Ishikawa (cell line): ENCODE data around the gene HLA-DQA1.

Experiments used
- CEBPB ChIP-seq: IDR thresholded peaks from 2 replicates; pipeline ENCODE4 v1.6.1; 2012
- CREB1 ChIP-seq: IDR thresholded peaks from 2 replicates; pipeline ENCODE4 v1.6.1; 2012; ENCODE audit warnings: low read depth
- EGR1 ChIP-seq: IDR thresholded peaks from 2 replicates; pipeline ENCODE4 v1.6.1; 2012
- EP300 ChIP-seq: IDR thresholded peaks from 2 replicates; pipeline ENCODE4 v1.6.1; 2012; ENCODE audit warnings: borderline replicate concordance
- FOXM1 ChIP-seq: IDR thresholded peaks from 2 replicates; pipeline ENCODE4 v1.6.1; 2012; ENCODE audit warnings: low read depth, borderline replicate concordance
- MAX ChIP-seq: IDR thresholded peaks from 2 replicates; pipeline ENCODE4 v1.6.1; 2012
- NFIC ChIP-seq: IDR thresholded peaks from 2 replicates; pipeline ENCODE4 v1.6.1; 2012
- RAD21 ChIP-seq: IDR thresholded peaks from 2 replicates; pipeline ENCODE4 v1.6.1; 2012; ENCODE audit warnings: low read depth
- REST ChIP-seq: IDR thresholded peaks from 2 replicates; pipeline ENCODE4 v1.6.1; 2012; ENCODE audit warnings: low read depth, mild to moderate bottlenecking
- TAF1 ChIP-seq: IDR thresholded peaks from 2 replicates; pipeline ENCODE4 v1.6.1; 2012; ENCODE audit warnings: low read depth, mild to moderate bottlenecking
- TCF12 ChIP-seq: IDR thresholded peaks from 2 replicates; pipeline ENCODE4 v1.6.1; 2012; ENCODE audit warnings: low read depth
- TEAD4 ChIP-seq: IDR thresholded peaks from 2 replicates; pipeline ENCODE4 v1.6.1; 2012
- YY1 ChIP-seq: IDR thresholded peaks from 2 replicates; pipeline ENCODE4 v1.6.1; 2012; ENCODE audit warnings: low read depth
- ZBTB7A ChIP-seq: IDR thresholded peaks from 2 replicates; pipeline ENCODE4 v1.6.1; 2012; ENCODE audit warnings: low read depth

- no peak for TF ChIP-seq CEBPB
- TF ChIP-seq MAX = no peak
- TF ChIP-seq TEAD4 = no peak
- TF ChIP-seq EP300 = no peak
- no peak for TF ChIP-seq EGR1
- TF ChIP-seq RAD21 = no peak
- no peak for TF ChIP-seq TAF1
- no peak for TF ChIP-seq REST
- no peak for TF ChIP-seq YY1
- TF ChIP-seq ZBTB7A = no peak
- TF ChIP-seq FOXM1 = no peak
- no peak for TF ChIP-seq TCF12
- no peak for TF ChIP-seq NFIC
- TF ChIP-seq CREB1 = no peak
Observed at GRCh38 chr6:32664827-32665362, 27.7 kb downstream of the HLA-DQA1 start.
